ENCODE data around the gene SCRN1. TPM values are rescaled to one million over a fixed set of nuclear protein-coding genes. Genes with fewer than 3 reads are reported as not detected.

Gene SCRN1
- 89.2 TPM for polyA plus RNA-seq (2013, experiment 1 of 2)
- 86.9 TPM for polyA plus RNA-seq (2013, experiment 2 of 2)

- Histone ChIP-seq H3K36me3 (ENCODE audit: control insufficient read depth in 1 of 2, insufficient read depth in 2 of 2, low read depth in 1 of 2, low read length in 2 of 2) (peaks cover 0 to 5% of the 10 kb centered on the region in 2 experiments), H3K27ac (ENCODE audit: low read length, poor library complexity, severe bottlenecking) (peak within 1 kb of the TSS; percentile 99), H3K27me3 (ENCODE audit: control insufficient read depth in 1 of 2, insufficient read depth in 1 of 2, low read length in 2 of 2) (no peaks in the 10 kb centered on the region), H2AK5ac (ENCODE audit: low read length, severe bottlenecking) (no peak within 1 kb of the TSS), H3K79me1 (replicated peaks; ENCODE audit: low read length, poor library complexity, severe bottlenecking) (peaks cover 7% of the 10 kb centered on the region), H4K8ac (ENCODE audit: low read length) (peak within 1 kb of the TSS; percentile 95), H3K9ac (ENCODE audit: low read length) (peak within 1 kb of the TSS; percentile 94), H2BK15ac (ENCODE audit: low read depth, poor library complexity, severe bottlenecking) (peak within 1 kb of the TSS; percentile 15), H3K4me2 (ENCODE audit: low read length, poor library complexity, severe bottlenecking) (peak within 1 kb of the TSS; percentile 89), H2AFZ (ENCODE audit: low read depth, low read length) (peak within 1 kb of the TSS; percentile 92), H3K4ac (ENCODE audit: low read depth in 1 of 2, low read length in 2 of 2) (peak within 1 kb of the TSS; percentile 82 to 99), H2BK5ac (ENCODE audit: low read depth, low read length, poor library complexity, severe bottlenecking) (peak within 1 kb of the TSS; percentile 92), H2BK12ac (ENCODE audit: low read length in 2 of 2) (peak within 1 kb of the TSS; percentile 71 to 76), H2BK120ac (ENCODE audit: low read depth, low read length) (peak within 1 kb of the TSS; percentile 93), H3K4me1 (ENCODE audit: control insufficient read depth, insufficient read depth, low read depth, low read length) (peaks cover 14% of the 10 kb centered on the region), H3K14ac (ENCODE audit: low read length in 2 of 2) (peak within 1 kb of the TSS; percentile 40 to 71), H3K4me3 (ENCODE audit: insufficient read depth in 1 of 2, low read depth in 1 of 2, low read length in 2 of 2) (peak within 1 kb of the TSS; percentile 83 to 84), H3K23ac (ENCODE audit: low read length in 2 of 2) (peak within 1 kb of the TSS; percentile 1 to 66), H3K18ac (ENCODE audit: low read depth in 1 of 2, low read length in 2 of 2) (peak within 1 kb of the TSS; percentile 86 to 100), H4K91ac (ENCODE audit: low read length) (peak within 1 kb of the TSS; percentile 98), H3K9me3 (ENCODE audit: control insufficient read depth, low read length) (peaks cover 10% of the 10 kb centered on the region)
- under 1% methylated on average over 48 of the region's 79 CpGs for WGBS
- peak; percentile 50 for DNase-seq
Measured at GRCh38 chr7:29989257-29989995, at the start of gene SCRN1. Gene SCRN1, minus strand, starts transcription at chr7:29989801. Its CDS starts 20,734 bp downstream, at chr7:29969067.

- Histone ChIP-seq H3K4me2 (ENCODE audit: low read length, poor library complexity, severe bottlenecking) (no peak overlapping the region), H3K9me3 (ENCODE audit: control insufficient read depth, low read length) (no peaks in the 10 kb centered on the region), H3K14ac (ENCODE audit: low read length in 2 of 2) (no peak overlapping the region), H3K27ac (ENCODE audit: low read length, poor library complexity, severe bottlenecking) (no peak overlapping the region), H3K4me3 (ENCODE audit: insufficient read depth in 1 of 2, low read depth in 1 of 2, low read length in 2 of 2) (peak overlapping the region in 1 of 2 experiments; percentile 53), H2BK120ac (ENCODE audit: low read depth, low read length) (no peak overlapping the region), H2BK12ac (ENCODE audit: low read length in 2 of 2) (no peak overlapping the region), H3K9ac (ENCODE audit: low read length) (peak overlapping the region; percentile 79), H3K36me3 (ENCODE audit: control insufficient read depth in 1 of 2, insufficient read depth in 2 of 2, low read depth in 1 of 2, low read length in 2 of 2) (peaks cover 3 to 5% of the 10 kb centered on the region in 2 experiments), H4K91ac (ENCODE audit: low read length) (no peak overlapping the region), H3K27me3 (ENCODE audit: control insufficient read depth in 1 of 2, insufficient read depth in 1 of 2, low read length in 2 of 2) (no peaks in the 10 kb centered on the region), H4K8ac (ENCODE audit: low read length) (no peak overlapping the region), H3K79me1 (replicated peaks; ENCODE audit: low read length, poor library complexity, severe bottlenecking) (peaks cover 28% of the 10 kb centered on the region), H3K4me1 (ENCODE audit: control insufficient read depth, insufficient read depth, low read depth, low read length) (no peaks in the 10 kb centered on the region), H2BK5ac (ENCODE audit: low read depth, low read length, poor library complexity, severe bottlenecking) (no peak overlapping the region), H2AK5ac (ENCODE audit: low read length, severe bottlenecking) (no peak overlapping the region), H3K18ac (ENCODE audit: low read depth in 1 of 2, low read length in 2 of 2) (no peak overlapping the region), H3K4ac (ENCODE audit: low read depth in 1 of 2, low read length in 2 of 2) (no peak overlapping the region), H2BK15ac (ENCODE audit: low read depth, poor library complexity, severe bottlenecking) (no peak overlapping the region), H3K23ac (ENCODE audit: low read length in 2 of 2) (no peak overlapping the region), H2AFZ (ENCODE audit: low read depth, low read length) (no peak overlapping the region)
- DNase-seq, result no peak
- 99% methylated on average over 2 of the region's 3 CpGs for WGBS
Measured at GRCh38 chr7:30038196-30038980, 48.8 kb upstream of the SCRN1 start.

- Histone ChIP-seq H3K23ac (ENCODE audit: low read length in 2 of 2) (no peak overlapping the region), H2AFZ (ENCODE audit: low read depth, low read length) (no peak overlapping the region), H2BK5ac (ENCODE audit: low read depth, low read length, poor library complexity, severe bottlenecking) (no peak overlapping the region), H2AK5ac (ENCODE audit: low read length, severe bottlenecking) (no peak overlapping the region), H3K36me3 (ENCODE audit: control insufficient read depth in 1 of 2, insufficient read depth in 2 of 2, low read depth in 1 of 2, low read length in 2 of 2) (peaks cover 3% of the 10 kb centered on the region in 2 experiments), H4K91ac (ENCODE audit: low read length) (no peak overlapping the region), H3K4me1 (ENCODE audit: control insufficient read depth, insufficient read depth, low read depth, low read length) (peaks cover 2% of the 10 kb centered on the region), H3K27me3 (ENCODE audit: control insufficient read depth in 1 of 2, insufficient read depth in 1 of 2, low read length in 2 of 2) (no peaks in the 10 kb centered on the region), H3K4ac (ENCODE audit: low read depth in 1 of 2, low read length in 2 of 2) (no peak overlapping the region), H3K4me2 (ENCODE audit: low read length, poor library complexity, severe bottlenecking) (no peak overlapping the region), H3K79me1 (replicated peaks; ENCODE audit: low read length, poor library complexity, severe bottlenecking) (peaks cover 19% of the 10 kb centered on the region), H2BK12ac (ENCODE audit: low read length in 2 of 2) (no peak overlapping the region), H3K18ac (ENCODE audit: low read depth in 1 of 2, low read length in 2 of 2) (no peak overlapping the region), H3K27ac (ENCODE audit: low read length, poor library complexity, severe bottlenecking) (no peak overlapping the region), H3K14ac (ENCODE audit: low read length in 2 of 2) (no peak overlapping the region), H2BK120ac (ENCODE audit: low read depth, low read length) (no peak overlapping the region), H3K4me3 (ENCODE audit: insufficient read depth in 1 of 2, low read depth in 1 of 2, low read length in 2 of 2) (no peak overlapping the region), H2BK15ac (ENCODE audit: low read depth, poor library complexity, severe bottlenecking) (no peak overlapping the region), H3K9me3 (ENCODE audit: control insufficient read depth, low read length) (no peaks in the 10 kb centered on the region), H3K9ac (ENCODE audit: low read length) (no peak overlapping the region), H4K8ac (ENCODE audit: low read length) (no peak overlapping the region)
- no peak for DNase-seq
- WGBS, result 95% methylated on average over 2 of the region's 2 CpGs
Measured at GRCh38 chr7:30036220-30036619, 46.6 kb upstream of the SCRN1 start.

GRCh38 chr7:30034501-30034900 lies 44.9 kb upstream of the SCRN1 start:
- Histone ChIP-seq H2BK5ac (ENCODE audit: low read depth, low read length, poor library complexity, severe bottlenecking) (no peak overlapping the region), H4K8ac (ENCODE audit: low read length) (no peak overlapping the region), H3K4me2 (ENCODE audit: low read length, poor library complexity, severe bottlenecking) (no peak overlapping the region), H3K9me3 (ENCODE audit: control insufficient read depth, low read length) (no peaks in the 10 kb centered on the region), H3K27ac (ENCODE audit: low read length, poor library complexity, severe bottlenecking) (no peak overlapping the region), H3K79me1 (replicated peaks; ENCODE audit: low read length, poor library complexity, severe bottlenecking) (peaks cover 20% of the 10 kb centered on the region), H3K4me3 (ENCODE audit: insufficient read depth in 1 of 2, low read depth in 1 of 2, low read length in 2 of 2) (no peak overlapping the region), H3K27me3 (ENCODE audit: control insufficient read depth in 1 of 2, insufficient read depth in 1 of 2, low read length in 2 of 2) (no peaks in the 10 kb centered on the region), H3K4ac (ENCODE audit: low read depth in 1 of 2, low read length in 2 of 2) (no peak overlapping the region), H3K9ac (ENCODE audit: low read length) (no peak overlapping the region), H3K36me3 (ENCODE audit: control insufficient read depth in 1 of 2, insufficient read depth in 2 of 2, low read depth in 1 of 2, low read length in 2 of 2) (peaks cover 3% of the 10 kb centered on the region in 2 experiments), H2BK120ac (ENCODE audit: low read depth, low read length) (no peak overlapping the region), H2BK12ac (ENCODE audit: low read length in 2 of 2) (no peak overlapping the region), H3K23ac (ENCODE audit: low read length in 2 of 2) (no peak overlapping the region), H3K14ac (ENCODE audit: low read length in 2 of 2) (no peak overlapping the region), H2AK5ac (ENCODE audit: low read length, severe bottlenecking) (no peak overlapping the region), H2AFZ (ENCODE audit: low read depth, low read length) (no peak overlapping the region), H3K18ac (ENCODE audit: low read depth in 1 of 2, low read length in 2 of 2) (no peak overlapping the region), H3K4me1 (ENCODE audit: control insufficient read depth, insufficient read depth, low read depth, low read length) (peaks cover 4% of the 10 kb centered on the region), H2BK15ac (ENCODE audit: low read depth, poor library complexity, severe bottlenecking) (no peak overlapping the region), H4K91ac (ENCODE audit: low read length) (no peak overlapping the region)
- DNase-seq, result no peak
- 100% methylated on average over 1 of the region's 3 CpGs for WGBS
